ENCODE results near the gene PGM1. TPM values are rescaled to one million over a fixed set of nuclear protein-coding genes. Genes with fewer than 3 reads are reported as not detected.
"Not testable (repeated sequence)": the region's sequence is repeated elsewhere in the genome, so short reads cannot be mapped to it uniquely, and the experiment has no call there.

PGM1 gene
- total RNA-seq, 1 donor: 62.2 TPM

- DNase-seq (ENCODE audit: low read depth): peak; percentile 51
- TF ChIP-seq, protein P1, sequence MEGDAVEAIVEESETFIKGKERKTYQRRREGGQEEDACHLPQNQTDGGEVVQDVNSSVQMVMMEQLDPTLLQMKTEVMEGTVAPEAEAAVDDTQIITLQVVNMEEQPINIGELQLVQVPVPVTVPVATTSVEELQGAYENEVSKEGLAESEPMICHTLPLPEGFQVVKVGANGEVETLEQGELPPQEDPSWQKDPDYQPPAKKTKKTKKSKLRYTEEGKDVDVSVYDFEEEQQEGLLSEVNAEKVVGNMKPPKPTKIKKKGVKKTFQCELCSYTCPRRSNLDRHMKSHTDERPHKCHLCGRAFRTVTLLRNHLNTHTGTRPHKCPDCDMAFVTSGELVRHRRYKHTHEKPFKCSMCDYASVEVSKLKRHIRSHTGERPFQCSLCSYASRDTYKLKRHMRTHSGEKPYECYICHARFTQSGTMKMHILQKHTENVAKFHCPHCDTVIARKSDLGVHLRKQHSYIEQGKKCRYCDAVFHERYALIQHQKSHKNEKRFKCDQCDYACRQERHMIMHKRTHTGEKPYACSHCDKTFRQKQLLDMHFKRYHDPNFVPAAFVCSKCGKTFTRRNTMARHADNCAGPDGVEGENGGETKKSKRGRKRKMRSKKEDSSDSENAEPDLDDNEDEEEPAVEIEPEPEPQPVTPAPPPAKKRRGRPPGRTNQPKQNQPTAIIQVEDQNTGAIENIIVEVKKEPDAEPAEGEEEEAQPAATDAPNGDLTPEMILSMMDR (IDR thresholded peaks at IDR 0.05; ENCODE audit: insufficient read depth, low read depth, low read length): peak; percentile 70
Observed at GRCh38 chr1:63557365-63557987, 35.7 kb upstream of the PGM1 start.

DNA sequence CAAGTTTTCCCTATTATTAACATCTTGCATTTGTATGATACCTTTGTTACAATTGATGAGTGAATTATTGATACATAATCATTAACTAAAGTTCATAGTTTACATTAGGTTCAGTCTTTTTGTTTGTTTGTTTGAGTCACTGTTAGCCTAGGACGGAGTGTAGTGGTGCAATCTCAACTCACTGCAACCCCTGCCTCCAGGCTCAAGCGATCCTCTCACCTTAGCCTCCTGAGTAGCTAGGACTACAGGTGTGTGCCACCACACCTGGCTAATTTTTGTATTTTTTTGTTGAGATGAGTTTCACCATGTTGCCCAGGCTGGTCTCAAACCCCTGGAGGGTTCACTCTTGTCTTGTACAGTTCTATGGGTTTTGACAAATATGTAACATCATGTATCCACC lies 33.9 kb upstream of the PGM1 start:
- DNase-seq (ENCODE audit: low read depth): no peak
- H3K4me3 ChIP-seq (ENCODE audit: low read depth, low read length): no peak overlapping the region
- TF ChIP-seq, protein P1 (IDR thresholded peaks at IDR 0.05; ENCODE audit: insufficient read depth, low read depth, low read length): no peak

More at GRCh38 chr1:63557365-63557987, 35.7 kb upstream of the PGM1 start:
- H3K4me3 ChIP-seq (ENCODE audit: low read depth, low read length): no peak overlapping the region

GRCh38 chr1:63563745-63564144 lies 29.5 kb upstream of the PGM1 start:
- DNase-seq (ENCODE audit: low read depth): no peak
- TF ChIP-seq, protein P1 (IDR thresholded peaks at IDR 0.05; ENCODE audit: insufficient read depth, low read depth, low read length): no peak
- no peak overlapping the region for H3K4me3 ChIP-seq (ENCODE audit: low read depth, low read length)

DNA sequence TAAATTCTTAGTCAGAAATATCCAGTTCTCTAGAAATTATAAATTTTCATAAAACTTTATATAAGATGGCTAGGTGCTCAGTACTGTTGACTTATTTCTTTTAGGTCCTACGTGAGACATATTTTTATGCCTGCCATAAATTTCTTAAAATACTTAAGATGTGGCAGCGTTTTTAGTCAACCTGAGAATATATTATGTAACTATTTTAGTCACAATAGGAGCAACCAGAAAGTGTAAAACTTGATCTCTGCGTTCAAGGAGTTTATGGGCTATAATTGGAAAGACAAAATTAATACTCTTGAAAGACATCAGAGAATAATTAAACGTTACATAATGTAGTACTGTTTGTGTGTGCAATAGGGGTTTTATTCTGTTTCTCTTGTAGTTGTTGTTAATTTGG lies 24.1 kb upstream of the PGM1 start:
- H3K4me3 ChIP-seq (ENCODE audit: low read depth, low read length): no peak overlapping the region
- TF ChIP-seq, protein P1 (IDR thresholded peaks at IDR 0.05; ENCODE audit: insufficient read depth, low read depth, low read length): no peak
- DNase-seq (ENCODE audit: low read depth): no peak

DNA sequence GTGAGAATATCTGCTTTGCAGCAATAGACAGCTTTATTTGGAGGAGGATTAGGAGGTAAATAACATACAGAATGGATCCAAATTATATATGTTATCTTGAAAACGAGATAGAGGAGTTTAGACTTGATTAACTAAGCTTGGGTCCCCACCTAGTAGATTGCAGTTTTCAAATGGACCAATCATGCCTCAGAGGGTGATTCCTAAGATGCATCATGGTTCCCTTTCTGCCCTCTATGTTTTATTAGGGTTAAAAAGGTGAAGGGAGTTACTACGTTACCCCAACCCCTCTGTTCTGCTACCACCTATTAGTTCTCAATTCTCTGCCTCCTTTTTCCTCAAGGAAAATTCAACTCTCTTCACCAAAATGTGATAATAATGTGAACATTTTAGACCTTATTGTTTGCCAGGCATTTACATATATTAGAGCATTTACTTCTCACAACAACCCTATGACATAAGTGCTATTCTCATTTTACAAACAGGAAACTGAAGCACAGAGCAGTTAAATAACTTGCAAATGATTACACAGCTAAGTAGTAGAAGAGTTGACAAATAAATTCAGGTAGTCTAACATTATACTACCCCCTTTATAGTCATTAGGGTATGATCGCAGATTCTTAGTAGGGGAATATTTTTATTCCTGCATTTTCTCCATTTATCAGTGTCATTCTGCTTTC lies 23.4 kb upstream of the PGM1 start:
- TF ChIP-seq, protein P1 (IDR thresholded peaks at IDR 0.05; ENCODE audit: insufficient read depth, low read depth, low read length): no peak
- no peak for DNase-seq (ENCODE audit: low read depth)
- H3K4me3 ChIP-seq (ENCODE audit: low read depth, low read length): no peak overlapping the region

DNA sequence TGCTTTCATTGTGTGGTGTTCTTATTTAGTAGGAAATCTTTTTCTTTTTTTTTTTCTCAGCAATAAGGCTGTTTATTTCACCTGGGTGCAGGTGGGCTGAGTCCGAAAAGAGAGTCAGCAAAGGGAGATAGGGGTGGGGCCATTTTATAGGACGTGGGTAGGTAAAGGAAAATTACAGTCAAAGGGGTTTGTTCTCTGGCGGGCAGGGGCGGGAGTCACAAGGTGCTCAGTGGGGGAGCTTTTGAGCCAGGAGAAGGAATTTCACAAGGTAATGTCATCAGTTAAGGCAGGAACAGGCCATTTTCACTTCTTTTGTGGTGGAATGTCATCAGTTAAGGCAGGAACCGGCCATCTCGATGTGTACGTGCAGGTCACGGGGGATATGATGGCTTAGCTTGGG lies 20.5 kb upstream of the PGM1 start:
- DNase-seq (ENCODE audit: low read depth); H3K4me3 ChIP-seq (ENCODE audit: low read depth, low read length): not testable (repeated sequence)

- not testable (repeated sequence) for DNase-seq (ENCODE audit: low read depth)
Observed at GRCh38 chr1:63574203-63574796, 18.9 kb upstream of the PGM1 start.

More at GRCh38 chr1:63574203-63574796, 18.9 kb upstream of the PGM1 start:
- H3K4me3 ChIP-seq (ENCODE audit: low read depth, low read length): not testable (repeated sequence)

All from fibroblast of villous mesenchyme (primary cell).